BE2C (cell line): ENCODE measurements around the gene RGS2.

ENCODE experiments used
- DNase-seq: peaks from one replicate; pipeline ENCODE4 v3.0.0-alpha.2; 2020
- H3K27me3 ChIP-seq: fragments of 250-450 bp; sonication (Bioruptor Pico); 2 replicates; pipeline ENCODE4 v1.5.1; 2020; ENCODE audit warnings: mild to moderate bottlenecking
- H3K36me3 ChIP-seq: fragments of 250-450 bp; sonication (Bioruptor Pico); 2 replicates; pipeline ENCODE4 v1.5.1; 2020; ENCODE audit warnings: mild to moderate bottlenecking
- H3K4me1 ChIP-seq: fragments of 250-450 bp; sonication (Bioruptor Pico); 2 replicates; pipeline ENCODE4 v1.5.1; 2020
- H3K4me3 ChIP-seq: 2 replicates; pipeline ENCODE4 v1.5.1; 2011; ENCODE audit warnings: low read depth, low read length
- H3K9me3 ChIP-seq: fragments of 250-450 bp; sonication (Bioruptor Pico); 2 replicates; pipeline ENCODE4 v1.5.1; 2020
- CTCF ChIP-seq: IDR thresholded peaks from 2 replicates; pipeline ENCODE4 v1.5.1; 2012; ENCODE audit warnings: mild to moderate bottlenecking, low read depth, low read length

The RGS2 gene

GRCh38 chr1:192797891-192798290, 10.9 kb upstream of the RGS2 start:
- TF ChIP-seq CTCF: no peak
- H3K9me3 ChIP-seq: no peaks in the 10 kb centered on the region
- H3K4me3 ChIP-seq: no peak overlapping the region
- H3K36me3 ChIP-seq: no peaks in the 10 kb centered on the region
- peaks cover 3% of the 10 kb centered on the region for H3K4me1 ChIP-seq
- no peaks in the 10 kb centered on the region for H3K27me3 ChIP-seq
- DNase-seq: no peak

GRCh38 chr1:192801451-192801850, 7.4 kb upstream of the RGS2 start:
- Histone ChIP-seq H3K9me3 (no peaks in the 10 kb centered on the region), H3K27me3 (no peaks in the 10 kb centered on the region), H3K4me3 (no peak overlapping the region), H3K4me1 (peaks cover 3% of the 10 kb centered on the region), H3K36me3 (no peaks in the 10 kb centered on the region)
- TF ChIP-seq CTCF: no peak
- DNase-seq: no peak

GRCh38 chr1:192802406-192802805, 6.4 kb upstream of the RGS2 start:
- H3K9me3 ChIP-seq: no peaks in the 10 kb centered on the region

GRCh38 chr1:192803501-192803900, 5.3 kb upstream of the RGS2 start:
- Histone ChIP-seq H3K4me1 (peaks cover 3% of the 10 kb centered on the region), H3K9me3 (no peaks in the 10 kb centered on the region), H3K27me3 (no peaks in the 10 kb centered on the region), H3K4me3 (no peak overlapping the region), H3K36me3 (no peaks in the 10 kb centered on the region)
- TF ChIP-seq CTCF: no peak
- no peak for DNase-seq

More at GRCh38 chr1:192802406-192802805, 6.4 kb upstream of the RGS2 start:
- no peak for DNase-seq
- Histone ChIP-seq H3K36me3 (no peaks in the 10 kb centered on the region), H3K27me3 (no peaks in the 10 kb centered on the region), H3K4me3 (no peak overlapping the region), H3K4me1 (peaks cover 3% of the 10 kb centered on the region)
- no peak for TF ChIP-seq CTCF

GRCh38 chr1:192805832-192806323, 3.0 kb upstream of the RGS2 start:
- no peaks in the 10 kb centered on the region for H3K9me3 ChIP-seq
- H3K4me3 ChIP-seq: no peak overlapping the region
- H3K36me3 ChIP-seq: peaks cover 1% of the 10 kb centered on the region; the same call in 1 of the 2 replicates
- peak; percentile 72 for TF ChIP-seq CTCF
- DNase-seq: no peak
- H3K4me1 ChIP-seq: peaks cover 1% of the 10 kb centered on the region
- no peaks in the 10 kb centered on the region for H3K27me3 ChIP-seq

GRCh38 chr1:192807211-192808162, 1.4 kb upstream of the RGS2 start:
- Histone ChIP-seq H3K4me1 (no peaks in the 10 kb centered on the region), H3K36me3 (peaks cover 10% of the 10 kb centered on the region), H3K9me3 (no peaks in the 10 kb centered on the region)

More at GRCh38 chr1:192807211-192808162, 1.4 kb upstream of the RGS2 start:
- H3K4me3 ChIP-seq: peak overlapping the region; percentile 71
- peak; percentile 25; the same call in 1 of the 2 replicates for TF ChIP-seq CTCF
- no peaks in the 10 kb centered on the region for H3K27me3 ChIP-seq
- no peak for DNase-seq
